Smooth muscle cell (in vitro differentiated cells): Measurements from ENCODE around the gene EPHA1. TPM values are rescaled to one million over a fixed set of nuclear protein-coding genes. Genes with fewer than 3 reads are reported as not detected.

Experiments
- DNase-seq: peaks from one replicate; lab custom pipeline; 2025; ENCODE audit not compliant: unreplicated experiment; lab: John Stamatoyannopoulos, UW
- H2AFZ ChIP-seq: fragments of 200-600 bp; sonication (generic); 2 replicates; pipeline ENCODE4 v1.6.0; 2016; ENCODE audit warnings: antibody characterized with exemption, low read depth, mild to moderate bottlenecking
- H3F3A ChIP-seq: fragments of 200-600 bp; sonication (generic); 2 replicates; pipeline ENCODE4 v1.6.0; 2017; ENCODE audit warnings: antibody characterized with exemption, low read depth
- H3K27ac ChIP-seq: fragments of 200-600 bp; sonication (generic); 2 replicates; pipeline ENCODE4 v1.5.1; 2016; ENCODE audit warnings: low read depth, mild to moderate bottlenecking
- H3K27me3 ChIP-seq: fragments of 200-600 bp; sonication (generic); 2 replicates; pipeline ENCODE4 v1.6.1; 2016; ENCODE audit warnings: low read depth, mild to moderate bottlenecking
- H3K36me3 ChIP-seq: fragments of 200-600 bp; sonication (generic); 2 replicates; pipeline ENCODE4 v1.5.1; 2016; ENCODE audit warnings: low read depth
- H3K4me1 ChIP-seq: fragments of 200-600 bp; sonication (generic); 2 replicates; pipeline ENCODE4 v1.5.1; 2016; ENCODE audit warnings: low read depth
- H3K4me2 ChIP-seq: fragments of 200-600 bp; sonication (generic); 2 replicates; pipeline ENCODE4 v1.6.0; 2016; ENCODE audit warnings: mild to moderate bottlenecking
- H3K4me3 ChIP-seq: fragments of 200-600 bp; sonication (generic); 2 replicates; pipeline ENCODE4 v1.5.1; 2016; ENCODE audit warnings: mild to moderate bottlenecking
- H3K79me2 ChIP-seq: fragments of 200-600 bp; sonication (generic); 2 replicates; pipeline ENCODE4 v1.6.0; 2016; ENCODE audit warnings: low read depth, mild to moderate bottlenecking
- H3K9ac ChIP-seq: fragments of 200-600 bp; sonication (generic); 2 replicates; pipeline ENCODE4 v1.6.0; 2016; ENCODE audit warnings: low read depth
- H3K9me3 ChIP-seq: fragments of 200-600 bp; sonication (generic); replicated peaks from 2 replicates; pipeline ENCODE4 v1.5.1; 2016; ENCODE audit warnings: low read depth
- H4K20me1 ChIP-seq: fragments of 200-600 bp; sonication (generic); 2 replicates; pipeline ENCODE4 v1.6.0; 2016; ENCODE audit warnings: low read depth
- CTCF ChIP-seq: fragments of 200-600 bp; sonication (generic); IDR thresholded peaks from 2 replicates; pipeline ENCODE4 v1.5.1; 2017; ENCODE audit warnings: borderline replicate concordance, mild to moderate bottlenecking, antibody characterized with exemption; ENCODE audit not compliant: insufficient read depth, poor library complexity, severe bottlenecking
- WGBS: methylation state at CpG from one replicate; pipeline ENCODE4 v1.1.7; 2016; ENCODE audit warnings: low lambda C conversion rate; 5-methylcytosine and 5-hydroxymethylcytosine counted together
- polyA plus RNA-seq: library from polyadenylated mRNA; unstranded; fragments of >200 nt; fragmentation: Nextera tagmentation; extraction: Ambion mirVana; gene quantifications from 2 replicates; pipeline ENCODE4 v1.2.1, GENCODE V29; 2016
- total RNA-seq: library from RNA; depleted of rRNA; stranded (reverse); fragments of >200 nt; gene quantifications from 2 replicates; pipeline ENCODE4 v1.2.3, GENCODE V29; 2014

Gene EPHA1
- total and polyA plus RNA-seq, 2 experiments from 2014 or later: 8.7 to 19.1 TPM

GRCh38 chr7:143447466-143447865, 38.8 kb upstream of the EPHA1 start:
- no peak overlapping the region for H3K9ac ChIP-seq
- DNase-seq: no peak
- no peak for TF ChIP-seq CTCF
- H3K4me1 ChIP-seq: peaks cover 12% of the 10 kb centered on the region
- WGBS: 77% methylated on average over 3 of the region's 3 CpGs
- H3K36me3 ChIP-seq: no peaks in the 10 kb centered on the region
- no peaks in the 10 kb centered on the region for H3K79me2 ChIP-seq
- no peaks in the 10 kb centered on the region for H3K9me3 ChIP-seq
- no peak overlapping the region for H3K27ac ChIP-seq
- H3F3A ChIP-seq: no peaks in the 10 kb centered on the region
- H2AFZ ChIP-seq: no peak overlapping the region
- H3K4me2 ChIP-seq: no peak overlapping the region
- H3K4me3 ChIP-seq: no peak overlapping the region
- no peaks in the 10 kb centered on the region for H3K27me3 ChIP-seq
- no peaks in the 10 kb centered on the region for H4K20me1 ChIP-seq

GRCh38 chr7:143444785-143445184, 36.1 kb upstream of the EPHA1 start:
- Histone ChIP-seq H3K9me3 (no peaks in the 10 kb centered on the region), H3K27ac (no peak overlapping the region), H3K36me3 (no peaks in the 10 kb centered on the region), H2AFZ (no peak overlapping the region), H3K4me2 (no peak overlapping the region), H3K9ac (no peak overlapping the region), H3F3A (no peaks in the 10 kb centered on the region), H3K27me3 (no peaks in the 10 kb centered on the region), H4K20me1 (no peaks in the 10 kb centered on the region), H3K4me1 (peaks cover 12% of the 10 kb centered on the region), H3K79me2 (no peaks in the 10 kb centered on the region), H3K4me3 (no peak overlapping the region)
- no peak for DNase-seq
- no peak for TF ChIP-seq CTCF
- WGBS: 93% methylated on average over 1 of the region's 1 CpG

GRCh38 chr7:143444063-143444782, 35.6 kb upstream of the EPHA1 start:
- no peak overlapping the region for H3K4me3 ChIP-seq
- H3K9me3 ChIP-seq: no peaks in the 10 kb centered on the region
- H3K9ac ChIP-seq: no peak overlapping the region
- no peak overlapping the region for H2AFZ ChIP-seq
- whole genome bisulfite sequencing: 97% methylated on average over 6 of the region's 6 CpGs
- H4K20me1 ChIP-seq: no peaks in the 10 kb centered on the region
- H3K27me3 ChIP-seq: no peaks in the 10 kb centered on the region
- no peak for TF ChIP-seq CTCF
- H3K4me1 ChIP-seq: peaks cover 12% of the 10 kb centered on the region
- DNase-seq: no peak
- no peak overlapping the region for H3K4me2 ChIP-seq
- no peaks in the 10 kb centered on the region for H3K79me2 ChIP-seq
- H3F3A ChIP-seq: no peaks in the 10 kb centered on the region
- no peaks in the 10 kb centered on the region for H3K36me3 ChIP-seq
- H3K27ac ChIP-seq: no peak overlapping the region

GRCh38 chr7:143443153-143443552, 34.5 kb upstream of the EPHA1 start, which contains the start of gene TAS2R60:
TSS of gene TAS2R60 (plus strand) at chr7:143443453. CDS start at chr7:143443453, 0 bp downstream.
- DNase-seq: no peak
- Histone ChIP-seq H3K4me2 (no peak within 1 kb of the TSS), H3K4me1 (peaks cover 12% of the 10 kb centered on the region), H3K9ac (no peak within 1 kb of the TSS), H3K36me3 (no peaks in the 10 kb centered on the region), H3K27ac (no peak within 1 kb of the TSS), H4K20me1 (no peaks in the 10 kb centered on the region), H3K27me3 (no peaks in the 10 kb centered on the region), H3K4me3 (no peak within 1 kb of the TSS), H3K9me3 (no peaks in the 10 kb centered on the region), H3K79me2 (no peaks in the 10 kb centered on the region), H2AFZ (no peak within 1 kb of the TSS), H3F3A (no peaks in the 10 kb centered on the region)
- 86% methylated on average over 4 of the region's 4 CpGs for WGBS
- TF ChIP-seq CTCF: no peak
